GM19328 (cell line): ENCODE data around the gene SVBP.
A peak's percentile ranks its signal among the peaks of the same experiment; 100 is the strongest.

Experiments used
- ATAC-seq: cut with Tn5 transposase; IDR thresholded peaks from one replicate; pipeline ENCODE4 v1.9.1; 2021; ENCODE audit warnings: mild to moderate bottlenecking, moderate library complexity; ENCODE audit not compliant: unreplicated experiment

SVBP gene

DNA sequence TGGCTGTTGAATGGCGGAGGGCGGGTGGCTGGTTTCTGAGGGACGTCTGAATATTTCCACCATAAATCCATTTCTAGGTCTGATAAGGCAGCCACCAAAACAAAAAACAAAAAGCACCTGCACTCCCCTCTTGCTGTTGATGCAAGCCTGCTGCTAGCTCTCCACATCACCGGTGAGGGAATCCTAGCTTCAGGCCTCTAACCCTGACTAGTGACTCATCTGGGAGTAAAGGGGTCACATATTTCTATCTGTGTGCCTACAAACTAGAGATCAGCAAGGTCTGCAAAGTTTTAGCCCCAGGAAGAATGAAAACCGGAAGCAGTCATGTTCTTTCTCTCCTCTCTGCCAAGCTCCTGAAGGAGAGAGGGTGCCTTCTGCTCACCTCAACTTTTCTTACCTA, 10.6 kb downstream of the SVBP start:
- ATAC-seq = no peak

DNA sequence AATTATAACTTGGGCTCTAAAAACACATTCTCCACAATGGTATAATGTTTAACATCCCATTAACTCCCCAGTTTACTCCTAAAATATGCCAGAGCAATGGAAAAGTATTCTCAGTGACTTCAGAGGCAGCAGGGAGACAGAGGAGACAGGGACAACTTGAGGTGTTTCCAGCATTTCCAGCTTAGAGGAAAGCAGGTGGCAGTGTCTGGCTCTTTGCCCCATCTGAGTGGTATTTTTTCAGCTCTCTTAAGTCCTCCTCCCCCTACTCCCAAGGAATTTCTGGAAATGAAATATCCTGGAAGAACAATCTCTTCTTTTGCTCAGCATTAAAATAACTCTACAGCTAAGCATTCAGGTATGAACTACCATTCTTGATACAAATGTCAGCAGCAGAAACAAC, 11.0 kb downstream of the SVBP start:
- no peak for ATAC-seq

DNA sequence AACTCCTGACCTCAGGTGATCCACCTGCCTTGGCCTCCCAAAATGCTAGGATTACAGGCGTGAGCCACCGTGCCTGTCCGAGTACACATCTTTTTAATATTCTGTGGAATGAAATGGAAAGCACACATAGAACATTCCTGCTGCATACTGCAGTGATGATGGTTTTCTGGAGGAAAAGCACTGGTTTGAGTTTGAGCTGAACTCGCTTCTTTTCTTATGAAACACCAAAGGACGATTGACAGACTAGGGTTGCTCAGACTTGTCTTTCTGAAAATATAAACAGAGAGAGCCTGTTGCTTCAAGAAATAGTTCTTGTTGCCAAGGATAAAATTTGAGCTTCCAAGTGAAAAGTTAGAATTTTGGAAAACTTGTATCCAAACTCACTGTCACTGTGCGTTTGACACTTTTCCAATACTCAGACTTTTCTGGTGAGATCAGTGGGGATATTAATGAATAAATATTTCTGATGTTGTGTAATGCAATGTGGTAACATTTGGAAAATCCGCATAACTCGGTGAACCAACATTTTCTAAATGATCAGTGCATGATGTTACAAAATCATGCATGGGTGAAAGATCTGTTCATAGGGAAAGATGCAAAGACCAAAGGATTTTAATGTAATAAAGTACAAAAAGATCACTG, 15.2 kb downstream of the SVBP start:
- no peak for ATAC-seq

DNA sequence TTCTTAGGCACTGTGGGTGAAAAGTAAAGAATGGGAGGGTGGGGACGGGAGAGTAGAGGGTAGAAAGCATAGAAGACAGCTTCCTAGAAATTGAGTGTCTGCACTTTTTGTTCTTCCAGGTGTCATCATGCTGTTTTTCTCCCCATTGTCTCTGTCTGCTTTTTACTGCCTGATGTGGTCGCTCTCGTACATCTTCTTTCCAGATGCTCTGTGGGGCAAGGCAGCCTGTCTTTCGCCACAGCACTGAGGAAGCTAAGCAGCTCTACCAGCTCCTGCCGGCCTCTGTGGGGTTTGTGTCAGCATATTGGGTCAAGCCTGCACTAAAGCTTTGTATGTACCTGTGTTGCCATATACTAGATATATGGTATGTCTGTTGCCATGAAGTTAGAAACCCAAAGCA, 19.2 kb downstream of the SVBP start:
- no peak for ATAC-seq

DNA sequence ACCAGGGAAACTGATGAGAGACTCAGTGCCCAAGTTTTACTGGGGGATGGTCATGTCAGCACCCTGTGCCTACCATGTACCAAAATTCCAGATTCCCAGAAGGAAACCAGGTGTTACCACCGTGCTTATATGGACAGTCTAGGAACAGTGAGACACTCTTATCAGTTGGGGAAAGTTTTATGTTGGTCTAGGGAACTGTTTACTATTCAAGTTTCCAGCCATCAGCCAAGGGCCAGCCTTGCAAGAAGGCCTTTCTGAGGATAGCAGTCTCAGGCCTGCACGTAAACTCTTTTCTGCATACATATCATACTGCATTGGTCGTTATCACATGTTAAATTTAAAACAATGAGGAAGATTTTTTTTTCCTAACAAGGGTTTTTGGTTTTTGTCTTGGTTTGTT, 19.8 kb downstream of the SVBP start:
- ATAC-seq = no peak

DNA sequence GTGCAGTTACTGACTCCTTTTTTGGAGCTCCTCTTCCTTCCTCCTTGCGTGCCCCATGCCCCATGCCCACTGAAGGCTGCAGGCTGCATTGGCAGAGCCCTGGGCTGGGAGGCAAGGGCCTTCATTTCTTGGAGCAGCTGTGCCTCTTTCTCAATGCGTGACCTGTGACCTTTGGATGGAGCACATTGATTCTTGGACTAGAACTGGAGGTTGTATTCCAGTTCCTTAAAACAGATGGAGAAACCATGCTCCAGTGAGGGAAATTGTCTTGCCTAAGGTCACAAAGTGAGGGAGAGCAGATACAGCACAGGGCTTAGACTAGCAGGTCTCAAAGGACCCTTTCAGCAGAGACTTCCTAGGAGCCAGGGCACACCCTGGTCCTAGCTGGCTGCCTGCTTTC, 23.4 kb downstream of the SVBP start:
- ATAC-seq = no peak

DNA sequence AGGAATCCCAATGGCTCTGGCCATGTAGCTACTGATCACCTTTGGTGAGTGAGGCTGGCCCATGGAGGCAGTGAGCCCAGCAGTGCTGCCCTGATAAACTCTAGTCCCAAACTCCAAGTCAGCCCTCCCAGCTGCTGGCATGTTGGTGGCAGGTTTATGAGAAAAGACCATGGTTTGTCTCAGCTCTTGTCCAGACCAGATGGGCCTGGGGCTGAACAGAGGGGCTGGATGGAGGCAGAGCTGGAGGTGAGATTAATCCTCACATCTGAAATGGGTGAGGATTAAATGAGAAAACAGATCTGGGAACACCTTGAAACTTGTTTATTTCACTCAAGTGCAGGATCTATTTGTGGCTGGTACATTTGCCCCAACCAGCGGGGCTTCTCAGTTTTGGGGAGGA, 29.2 kb downstream of the SVBP start:
- ATAC-seq = no peak

DNA sequence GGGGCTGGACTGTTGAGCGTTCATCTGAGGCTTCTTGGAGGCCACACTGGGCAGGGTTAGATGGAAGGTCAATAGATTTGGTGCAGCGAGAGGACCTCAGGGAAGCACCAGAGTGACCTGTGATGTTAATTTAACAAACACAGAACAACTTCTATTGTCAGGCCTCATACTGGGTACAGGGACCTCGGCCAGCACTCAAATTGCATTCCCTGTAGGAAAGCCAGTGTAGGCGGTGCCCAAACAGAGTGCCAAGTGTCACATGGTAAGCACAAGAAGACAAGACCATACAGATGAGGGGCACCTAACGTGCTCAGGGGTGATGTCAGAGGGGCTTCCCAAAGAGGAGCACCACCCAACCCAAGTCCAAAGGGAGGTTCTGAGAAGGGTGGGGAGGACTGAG, 31.1 kb downstream of the SVBP start:
- ATAC-seq = no peak

DNA sequence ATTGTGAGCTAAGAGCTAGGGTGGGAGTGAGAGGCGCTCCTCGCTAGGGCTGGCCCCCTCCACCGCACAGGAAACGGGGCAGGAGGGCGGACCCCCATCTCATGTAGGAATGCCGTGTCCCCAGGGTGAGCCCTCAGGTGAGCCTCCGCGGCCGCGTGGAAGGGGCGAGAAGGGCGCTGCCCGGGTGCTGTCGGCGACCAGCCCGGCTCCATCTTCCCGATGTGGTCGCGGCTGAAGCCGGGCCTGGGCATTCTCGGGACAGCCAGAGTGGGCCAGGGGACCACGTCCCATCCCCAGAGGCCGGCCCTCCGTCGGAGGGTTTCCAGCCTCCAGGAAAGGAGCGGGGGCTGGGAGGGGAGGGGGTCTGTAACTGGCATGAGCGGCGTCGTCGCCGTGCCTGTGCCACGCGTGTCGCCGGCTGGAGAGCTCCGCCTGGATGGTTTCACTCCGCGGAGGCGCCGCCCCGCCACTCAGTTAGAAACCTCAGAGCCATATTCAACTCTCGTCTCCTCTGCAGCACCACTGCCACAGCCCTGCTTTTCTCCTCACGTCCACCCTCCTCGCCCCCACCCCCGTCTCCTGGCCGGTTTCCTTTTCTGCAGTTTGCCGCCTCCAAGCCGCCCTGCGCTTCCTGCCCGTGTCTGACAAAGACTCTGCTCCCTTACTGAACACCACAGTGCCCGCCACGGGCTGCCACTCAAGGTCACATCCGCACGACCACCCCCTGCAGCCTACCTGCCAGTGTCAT, 32.1 kb downstream of the SVBP start, which contains the start of gene TMEM269:
Gene TMEM269 (plus strand): TSS at position 46 of the 748 bp plus-strand sequence. CDS start 4,903 bp downstream, outside the sequence.
- no peak for ATAC-seq

DNA sequence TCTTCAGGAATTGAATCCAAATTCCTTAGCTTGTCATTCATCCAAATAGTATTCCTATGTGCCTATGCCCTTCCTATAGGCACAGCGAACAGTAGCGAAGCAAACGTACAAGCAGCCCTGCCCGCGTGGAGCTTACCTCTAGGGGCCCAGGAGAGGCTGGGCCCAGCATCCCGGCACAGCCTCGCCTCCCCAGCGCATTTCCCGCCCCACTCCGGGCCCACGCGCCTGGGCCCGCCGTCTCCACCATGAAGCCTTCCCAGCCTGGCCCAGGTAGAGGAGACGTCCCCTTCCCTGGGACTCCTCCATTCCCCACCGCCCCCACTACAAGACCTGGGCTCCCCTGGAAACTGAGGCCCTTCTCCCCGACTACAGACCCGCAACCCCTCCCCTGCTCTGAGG, 32.7 kb downstream of the SVBP start:
- ATAC-seq = no peak

DNA sequence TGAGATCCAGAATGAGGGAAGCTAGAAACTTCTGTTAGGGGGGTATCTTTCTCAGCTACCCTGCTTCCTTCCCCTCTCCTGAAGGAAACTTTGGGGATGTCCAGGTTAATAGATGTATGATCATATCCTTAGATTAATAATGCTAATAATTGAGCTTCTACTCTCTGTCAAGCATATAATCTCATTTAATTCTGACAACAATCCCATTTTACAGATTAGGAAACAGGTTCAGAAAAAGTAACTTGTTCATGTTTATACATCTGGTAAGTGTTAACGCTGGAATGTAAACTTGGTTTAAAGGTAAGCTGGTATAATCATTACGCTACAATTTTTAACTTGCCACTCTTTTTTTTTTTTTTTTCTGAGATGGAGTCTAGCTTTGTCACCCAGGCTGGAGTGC, 34.1 kb downstream of the SVBP start:
- ATAC-seq = no peak

DNA sequence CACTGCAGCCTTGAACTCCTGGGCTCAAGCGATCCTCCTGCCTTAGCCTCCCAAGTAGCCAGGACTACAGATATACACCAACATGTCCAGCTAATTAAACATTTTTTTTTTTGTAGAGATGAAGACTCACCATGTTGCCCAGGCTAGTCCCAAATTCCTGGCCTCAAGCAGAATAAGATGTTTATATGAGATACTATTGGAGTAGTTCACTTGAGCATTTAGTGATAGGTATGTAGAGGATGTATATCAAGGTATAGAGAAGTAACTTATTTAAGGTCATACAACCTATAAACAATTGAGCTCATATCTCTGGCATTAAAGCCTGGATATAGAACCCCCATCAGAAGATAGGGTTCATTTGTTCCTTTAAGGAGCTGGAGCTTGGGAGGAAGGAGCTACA, 37.0 kb downstream of the SVBP start:
- ATAC-seq = no peak

DNA sequence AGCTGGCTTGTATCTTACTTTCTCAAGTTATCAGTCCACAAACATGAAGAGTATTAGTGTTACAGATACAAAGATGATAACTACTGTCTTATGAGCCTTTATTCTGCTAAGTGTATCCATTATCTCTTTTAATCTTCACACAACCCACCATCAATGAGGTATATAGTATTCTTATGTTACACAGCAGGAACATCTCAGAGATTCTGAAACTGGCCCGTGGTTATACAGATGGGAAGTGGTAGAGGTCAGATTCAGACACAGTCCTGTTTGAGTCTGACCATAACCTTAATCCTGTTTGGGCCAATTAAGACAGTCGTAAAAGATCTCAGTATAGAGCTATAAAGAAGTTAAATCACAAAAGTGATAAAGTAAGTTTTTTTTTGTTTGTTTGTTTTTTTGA, 37.5 kb downstream of the SVBP start:
- no peak for ATAC-seq

DNA sequence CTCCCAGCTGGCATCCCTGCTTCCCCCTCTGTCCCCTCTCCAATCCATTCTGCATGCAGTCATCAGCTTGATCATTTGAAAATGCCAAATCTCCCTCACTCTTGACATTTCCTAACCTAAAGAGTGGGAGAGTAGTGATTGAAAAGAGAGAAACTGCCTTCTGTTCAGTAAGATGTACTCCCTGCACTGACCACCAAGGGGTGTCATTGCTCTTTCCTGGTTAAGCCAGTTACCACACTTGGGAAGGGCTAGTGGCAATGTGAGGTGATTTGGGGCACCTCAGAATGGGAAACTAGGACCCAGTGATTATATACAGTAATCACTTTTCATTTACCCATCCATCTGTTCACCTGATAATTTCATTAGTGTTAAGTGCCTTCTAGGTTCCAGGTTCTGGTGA, 39.3 kb downstream of the SVBP start:
- no peak for ATAC-seq

DNA sequence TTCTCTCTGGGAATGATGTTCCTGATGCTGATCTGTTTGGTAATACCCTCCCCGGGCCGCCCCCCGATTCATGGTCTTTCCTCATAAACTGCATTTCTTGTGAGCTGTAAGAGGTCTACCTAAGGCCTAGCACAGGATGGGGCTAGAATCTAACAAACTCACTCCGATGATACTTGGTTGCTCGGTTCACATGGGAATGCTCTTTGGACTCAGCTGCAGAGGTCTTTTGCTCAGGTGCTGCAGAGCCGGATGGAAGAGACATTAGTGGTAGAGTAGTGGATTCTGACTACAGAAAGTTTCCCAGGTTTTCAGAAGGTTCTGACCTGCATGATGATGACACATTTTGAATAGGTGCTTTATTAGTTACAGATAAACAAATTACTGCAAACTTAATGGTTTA, 40.7 kb downstream of the SVBP start:
- no peak for ATAC-seq

DNA sequence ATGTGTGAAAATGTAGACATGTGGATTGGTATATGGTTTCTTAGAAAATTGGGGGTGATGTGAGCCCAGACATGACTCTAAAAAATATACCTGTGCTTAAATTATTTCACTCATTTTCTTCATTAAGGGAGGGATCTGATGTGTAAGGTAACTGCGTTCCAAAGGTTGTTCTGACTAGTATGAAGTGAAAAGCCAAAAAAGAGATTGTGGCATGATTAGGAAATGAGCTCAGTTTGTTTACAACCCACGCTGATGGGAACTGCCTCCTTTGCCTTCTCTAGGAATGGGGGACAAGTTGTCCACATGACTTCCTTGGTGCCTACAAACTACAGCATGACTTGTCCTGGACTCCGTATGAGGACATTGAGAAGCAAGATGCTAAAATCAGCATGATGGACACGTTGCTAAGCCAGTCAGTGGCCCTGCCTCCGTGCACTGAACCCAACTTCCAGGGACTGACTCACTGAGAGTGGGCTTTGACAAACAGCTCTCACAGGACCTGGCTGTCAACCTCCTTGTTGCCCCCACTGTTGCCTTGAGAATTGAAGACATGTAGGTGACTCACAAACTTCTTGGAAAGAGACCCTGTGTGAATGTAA, 42.2 kb downstream of the SVBP start:
- no peak for ATAC-seq

DNA sequence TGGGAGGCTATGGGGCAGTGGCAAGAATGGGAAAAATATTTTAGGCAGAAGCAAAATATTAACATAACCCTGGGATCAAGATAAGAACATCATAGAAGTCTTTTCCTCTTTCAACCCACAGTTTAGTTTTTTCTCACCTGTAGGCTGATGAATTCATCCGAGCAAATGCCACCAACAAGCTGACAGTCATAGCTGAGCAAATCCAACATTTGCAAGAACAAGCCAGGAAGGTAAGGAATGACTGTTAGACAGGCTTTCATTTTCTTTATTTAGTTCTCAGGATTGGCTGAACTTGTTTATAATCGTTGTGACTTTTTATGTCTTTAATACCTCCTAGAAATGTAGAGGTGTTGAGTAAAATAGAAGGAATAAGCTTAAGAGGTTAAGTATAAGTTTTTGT, 43.8 kb downstream of the SVBP start:
- no peak for ATAC-seq

DNA sequence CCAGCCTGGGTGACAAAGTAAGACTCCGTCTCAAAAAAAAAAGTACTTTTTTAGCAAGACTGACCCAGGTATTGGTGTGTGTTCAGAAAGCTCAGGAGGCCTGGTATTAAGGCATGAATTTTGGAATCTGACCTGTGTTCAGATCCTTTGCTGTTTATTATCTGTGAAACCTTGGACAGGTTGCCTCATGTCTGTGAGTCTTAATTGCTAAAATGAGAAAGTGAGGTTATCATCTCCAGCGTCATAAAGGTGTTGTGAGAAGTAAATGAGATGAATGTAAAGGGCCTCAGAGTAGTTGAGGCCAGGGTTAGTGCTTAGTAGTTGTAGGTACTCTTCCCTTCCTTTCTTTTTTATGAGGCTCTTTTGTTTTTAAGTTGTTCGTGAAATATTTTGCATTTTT, 47.4 kb downstream of the SVBP start:
- no peak for ATAC-seq

DNA sequence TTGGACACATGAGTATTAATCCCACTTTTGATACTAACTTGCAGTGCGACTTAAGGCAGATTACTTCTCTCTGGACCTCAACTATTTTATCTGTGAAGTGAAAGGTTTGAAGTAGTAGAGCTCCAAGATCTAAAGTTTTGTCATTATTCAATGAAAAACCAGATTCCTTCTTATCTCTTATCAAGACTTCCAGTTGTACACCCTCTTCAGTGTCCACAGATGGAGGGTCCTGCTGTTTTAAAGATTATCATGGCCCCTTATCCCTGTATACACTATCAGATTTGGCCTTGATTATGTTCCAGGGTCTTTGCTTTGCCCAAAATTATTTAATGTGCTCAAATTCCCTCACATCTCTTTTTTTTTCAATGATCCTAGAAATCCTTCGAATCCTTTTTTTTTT, 49.0 kb downstream of the SVBP start:
- ATAC-seq = no peak

DNA sequence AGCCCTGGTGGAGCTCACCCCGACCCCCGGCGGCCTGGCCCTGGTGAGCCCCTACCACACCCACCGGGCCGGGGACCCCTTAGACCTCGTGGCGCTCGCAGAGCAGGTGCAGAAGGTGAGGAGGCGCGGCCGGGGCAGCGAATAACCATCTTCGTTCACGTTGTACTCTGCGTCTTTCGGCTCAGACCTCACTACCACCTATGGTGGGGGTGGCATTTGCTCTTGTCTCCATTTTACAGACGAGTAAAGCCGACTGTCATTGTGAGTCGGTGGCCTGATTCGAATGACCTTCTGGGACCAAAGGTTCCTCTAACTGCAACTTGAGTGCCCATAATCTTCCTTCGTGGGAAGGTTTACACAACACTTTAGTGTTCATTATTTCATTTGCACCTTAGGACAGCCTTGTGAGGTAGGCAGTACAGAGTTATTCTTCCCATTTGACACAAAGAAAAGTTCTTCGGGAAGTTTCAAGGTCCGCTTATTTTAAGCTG, 49.6 kb downstream of the SVBP start:
- ATAC-seq = peak; percentile 1

DNA sequence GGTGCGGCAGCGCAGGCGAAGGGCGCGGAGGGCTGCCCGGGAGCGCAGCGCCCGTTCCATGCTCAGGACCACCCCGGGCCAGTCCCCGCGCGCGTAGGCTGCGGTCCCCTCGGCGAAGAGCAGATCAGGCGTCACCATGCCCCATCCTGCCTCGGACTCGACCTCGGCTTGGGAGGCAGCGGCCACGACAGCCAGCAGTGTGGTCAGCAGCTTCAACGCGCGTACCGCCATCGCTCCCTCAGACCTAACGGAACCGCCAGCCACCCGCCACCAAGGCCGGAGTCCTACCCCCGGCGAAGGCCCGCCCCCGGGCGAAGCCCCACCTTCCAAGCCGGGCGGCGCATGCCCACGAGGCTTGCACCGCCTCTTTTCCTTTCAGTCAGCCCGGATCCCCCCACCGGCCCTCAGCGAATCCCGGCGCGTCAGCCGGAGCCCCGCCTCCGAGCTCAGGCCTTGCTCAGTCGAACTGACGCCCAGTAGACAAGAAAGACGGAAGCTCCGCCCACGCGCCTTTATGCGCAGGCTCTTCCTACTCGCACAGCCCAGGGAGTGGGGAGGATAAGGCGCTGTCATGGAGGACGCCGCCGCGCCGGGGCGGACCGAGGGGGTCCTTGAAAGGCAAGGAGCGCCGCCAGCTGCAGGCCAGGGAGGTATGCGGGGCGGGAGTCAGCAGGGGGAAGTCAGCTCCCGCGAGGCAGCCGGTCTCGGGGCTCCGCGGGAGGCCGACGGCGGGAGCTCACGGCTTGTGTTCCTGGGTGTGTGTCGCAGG, 50.3 kb downstream of the SVBP start, which contains the start of the genes C1orf50 and P3H1:
Gene C1orf50 (plus strand): TSS at position 509 of the 769 bp plus-strand sequence. CDS start 63 bp downstream, at position 572.
Gene P3H1 (minus strand): TSS at position 288 of the 769 bp plus-strand sequence. CDS start 57 bp downstream, at position 231.
- ATAC-seq = peak; percentile 87
